Large intestine (tissue), 12 donors: ENCODE data around the gene FCER2. TPM values are rescaled to one million over a fixed set of nuclear protein-coding genes. Genes with fewer than 3 reads are reported as not detected.
"Not testable (repeated sequence)": the region's sequence is repeated elsewhere in the genome, so short reads cannot be mapped to it uniquely, and the experiment has no call there.

Experiments used
- DNase-seq, 2 donors: peaks; one replicate each; pipeline versions ENCODE4 v3.0.0 to v3.0.0-alpha.2; 2013
- H3K27ac ChIP-seq: one replicate; pipeline ENCODE4 v1.5.1; 2013; ENCODE audit warnings: low read length
- H3K27me3 ChIP-seq: 2 replicates; pipeline ENCODE4 v1.6.1; 2013; ENCODE audit warnings: low read length; ENCODE audit not compliant: control insufficient read depth, insufficient read depth
- H3K36me3 ChIP-seq: 2 replicates; pipeline ENCODE4 v1.6.1; 2013; ENCODE audit warnings: low read length; ENCODE audit not compliant: control insufficient read depth, insufficient read depth
- H3K4me1 ChIP-seq: one replicate; pipeline ENCODE4 v1.6.1; 2013; ENCODE audit warnings: low read length; ENCODE audit not compliant: control insufficient read depth, insufficient read depth
- H3K4me3 ChIP-seq: one replicate; pipeline ENCODE4 v1.5.1; 2013; ENCODE audit warnings: low read length
- H3K9me3 ChIP-seq: one replicate; pipeline ENCODE4 v1.6.1; 2013; ENCODE audit warnings: mild to moderate bottlenecking, low read depth, low read length, moderate library complexity; ENCODE audit not compliant: control insufficient read depth
- WGBS: methylation state at CpG from one replicate; pipeline ENCODE4 v1.1.5; 2013; ENCODE audit warnings: low lambda C conversion rate; ENCODE audit not compliant: insufficient coverage; 5-methylcytosine and 5-hydroxymethylcytosine counted together
- long read RNA-seq, 11 donors: transcript quantifications; one replicate each; lab custom pipeline, GENCODE V29; 2026
- polyA plus RNA-seq: library from polyadenylated mRNA; unstranded; fragments of 120-200 nt; gene quantifications from one replicate; pipeline ENCODE4 v1.2.1, GENCODE V29; 2013

FCER2 gene, protein sequence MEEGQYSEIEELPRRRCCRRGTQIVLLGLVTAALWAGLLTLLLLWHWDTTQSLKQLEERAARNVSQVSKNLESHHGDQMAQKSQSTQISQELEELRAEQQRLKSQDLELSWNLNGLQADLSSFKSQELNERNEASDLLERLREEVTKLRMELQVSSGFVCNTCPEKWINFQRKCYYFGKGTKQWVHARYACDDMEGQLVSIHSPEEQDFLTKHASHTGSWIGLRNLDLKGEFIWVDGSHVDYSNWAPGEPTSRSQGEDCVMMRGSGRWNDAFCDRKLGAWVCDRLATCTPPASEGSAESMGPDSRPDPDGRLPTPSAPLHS
- polyA plus RNA-seq: 0.28 TPM
- long read RNA-seq, donor 1: 0 reads
- long read RNA-seq, donor 2: 0 reads
- long read RNA-seq, donor 3: 0 reads
- long read RNA-seq, donor 4: 0 reads
- long read RNA-seq, donor 5: 0 reads
- long read RNA-seq, donor 6, partial matches to known transcripts: 0 of 1 reads
- long read RNA-seq, donor 6, other reads (novel, unspliced or antisense): 0 of 1 reads
- long read RNA-seq, donor 7: 0 reads
- long read RNA-seq, donor 8: 0 reads
- long read RNA-seq, donor 9: 0 reads
- long read RNA-seq, donor 10: 0 reads
- long read RNA-seq, donor 11, partial matches to known transcripts: 0 of 1 reads
- long read RNA-seq, donor 11, other reads (novel, unspliced or antisense): 0 of 1 reads

DNA sequence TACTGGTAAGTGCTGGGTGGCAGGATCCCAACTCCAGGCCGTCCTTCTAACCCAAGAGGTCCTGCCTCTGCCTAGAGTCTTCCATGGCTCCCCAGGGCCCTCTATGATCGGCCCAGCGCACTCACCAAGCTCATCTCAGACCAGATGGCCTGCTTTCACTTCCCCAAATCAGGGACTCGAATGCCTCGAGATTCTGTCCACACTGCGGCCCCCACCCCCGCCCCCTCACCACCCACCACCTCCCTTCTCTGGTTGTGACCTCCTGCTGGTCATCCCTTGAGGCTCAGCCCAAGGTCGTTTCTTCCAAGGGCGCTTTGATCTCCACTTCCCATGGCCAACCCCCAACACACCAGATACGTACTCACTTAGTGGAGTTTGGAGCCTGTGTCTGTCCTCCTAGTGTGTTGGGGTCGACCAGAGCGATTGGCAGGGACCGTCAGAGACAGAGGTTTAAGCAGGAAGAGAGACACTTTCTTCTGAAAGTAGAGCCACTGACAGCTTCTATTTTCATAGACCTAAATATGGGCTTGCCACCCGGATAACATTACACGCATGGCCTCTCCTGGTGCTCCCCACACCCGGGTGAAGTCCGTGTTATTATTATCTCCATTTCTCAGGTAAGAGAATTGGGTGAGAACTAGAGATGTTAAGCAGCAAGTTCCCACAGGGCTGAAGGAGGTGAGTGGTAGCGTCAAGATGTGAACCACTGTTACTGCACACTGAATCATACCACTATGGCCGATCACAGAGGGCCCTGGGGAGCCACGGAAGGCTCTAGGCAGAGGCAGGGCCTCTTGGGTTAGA lies at the start of gene FCER2:
Gene FCER2 (minus strand): TSS at position 478 of the 804 bp plus-strand sequence. CDS start 2,371 bp downstream, outside the sequence.
- WGBS: no CpG with 5 or more reads among the region's 20 CpGs
- no peak for DNase-seq
- Histone ChIP-seq H3K27me3 (peaks cover 10% of the 10 kb centered on the region), H3K4me3 (no peak within 1 kb of the TSS), H3K27ac (no peak within 1 kb of the TSS), H3K36me3 (no peaks in the 10 kb centered on the region), H3K4me1 (no peaks in the 10 kb centered on the region), H3K9me3 (no peaks in the 10 kb centered on the region)

DNA sequence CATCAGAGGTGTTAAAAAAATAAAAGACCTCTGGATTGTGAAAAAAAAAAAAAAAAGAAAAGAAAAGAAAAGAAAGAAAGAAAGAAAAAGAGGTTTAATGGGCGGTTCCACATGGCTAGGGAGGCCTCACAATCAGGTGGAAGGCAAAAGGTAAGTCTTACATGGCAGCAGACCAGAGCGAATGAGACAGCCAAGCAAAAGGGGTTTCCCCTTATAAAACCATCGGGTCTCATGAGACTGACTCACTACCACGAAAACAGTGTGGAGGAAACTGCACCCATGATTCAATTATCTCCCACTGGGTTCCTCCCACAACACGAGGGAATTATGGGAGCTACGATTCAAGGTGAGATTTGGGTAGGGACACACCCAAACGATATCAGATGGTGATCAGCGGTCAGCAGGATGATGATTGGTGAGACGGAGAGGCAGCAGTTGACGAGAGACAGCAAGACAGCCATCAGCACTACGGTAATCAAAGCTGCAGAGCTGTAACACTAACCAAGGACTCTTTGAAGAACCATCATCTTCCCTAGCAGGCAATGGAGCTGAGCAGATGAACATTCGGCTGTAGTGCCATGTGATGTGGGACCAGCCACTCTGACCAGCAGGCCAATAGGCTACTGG lies 49.3 kb upstream of the FCER2 start:
- WGBS: 60% methylated on average over 2 of the region's 12 CpGs
- no peak overlapping the region for H3K4me3 ChIP-seq

DNA sequence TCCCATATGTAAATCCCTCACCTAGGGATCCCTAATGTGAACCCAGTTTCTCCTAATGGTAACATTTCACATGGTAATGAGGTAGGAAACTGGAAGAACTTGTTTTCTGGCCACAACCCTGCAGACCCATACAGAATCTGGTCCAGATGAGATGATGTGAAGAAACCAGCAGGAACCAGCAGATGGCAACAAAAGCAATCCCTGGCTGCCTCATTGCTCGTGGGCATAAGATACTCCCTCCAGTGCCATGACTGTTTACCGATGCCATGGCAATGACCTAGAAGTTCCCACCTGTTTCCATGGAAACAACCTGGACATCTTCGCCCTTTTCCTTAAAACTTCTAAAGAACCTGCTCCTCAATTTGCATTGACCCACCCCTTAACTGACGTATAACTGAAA lies 46.8 kb upstream of the FCER2 start:
- no peak for DNase-seq
- Histone ChIP-seq H3K36me3 (no peaks in the 10 kb centered on the region), H3K27ac (no peak overlapping the region)

More for the DNA sequence above, 49.3 kb upstream of the FCER2 start:
- Histone ChIP-seq H3K27me3 (peaks cover 2% of the 10 kb centered on the region), H3K27ac (no peak overlapping the region), H3K9me3 (no peaks in the 10 kb centered on the region), H3K36me3 (no peaks in the 10 kb centered on the region), H3K4me1 (no peaks in the 10 kb centered on the region)
- no peak for DNase-seq

DNA sequence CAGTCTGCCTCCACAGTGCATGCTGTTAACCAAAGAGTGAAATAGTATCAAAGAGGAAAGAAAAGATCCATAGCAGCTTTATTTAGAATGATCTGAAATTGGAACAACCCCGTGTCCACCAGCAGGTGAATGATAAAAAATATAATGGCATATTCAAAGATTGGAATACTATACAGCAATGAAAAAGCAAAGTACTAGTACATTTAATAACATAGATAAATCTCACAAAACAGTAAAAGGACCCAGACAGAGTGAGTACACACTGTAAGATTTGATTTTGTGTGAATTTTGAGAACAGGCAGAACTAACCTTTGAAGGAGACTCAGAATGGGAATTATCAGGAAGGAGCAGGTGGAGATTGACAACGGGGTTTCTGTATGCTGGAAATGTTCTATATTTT lies 46.2 kb upstream of the FCER2 start:
- 100% methylated on average over 1 of the region's 2 CpGs for WGBS
- H3K36me3 ChIP-seq: no peaks in the 10 kb centered on the region
- no peaks in the 10 kb centered on the region for H3K4me1 ChIP-seq
- no peak overlapping the region for H3K27ac ChIP-seq
- H3K27me3 ChIP-seq: peaks cover 2% of the 10 kb centered on the region
- no peak overlapping the region for H3K4me3 ChIP-seq
- H3K9me3 ChIP-seq: no peaks in the 10 kb centered on the region
- DNase-seq: no peak

More for the DNA sequence above, 46.8 kb upstream of the FCER2 start:
- no CpG with 5 or more reads among the region's 4 CpGs for WGBS
- peaks cover 2% of the 10 kb centered on the region for H3K27me3 ChIP-seq
- no peak overlapping the region for H3K4me3 ChIP-seq
- H3K4me1 ChIP-seq: no peaks in the 10 kb centered on the region
- no peaks in the 10 kb centered on the region for H3K9me3 ChIP-seq

DNA sequence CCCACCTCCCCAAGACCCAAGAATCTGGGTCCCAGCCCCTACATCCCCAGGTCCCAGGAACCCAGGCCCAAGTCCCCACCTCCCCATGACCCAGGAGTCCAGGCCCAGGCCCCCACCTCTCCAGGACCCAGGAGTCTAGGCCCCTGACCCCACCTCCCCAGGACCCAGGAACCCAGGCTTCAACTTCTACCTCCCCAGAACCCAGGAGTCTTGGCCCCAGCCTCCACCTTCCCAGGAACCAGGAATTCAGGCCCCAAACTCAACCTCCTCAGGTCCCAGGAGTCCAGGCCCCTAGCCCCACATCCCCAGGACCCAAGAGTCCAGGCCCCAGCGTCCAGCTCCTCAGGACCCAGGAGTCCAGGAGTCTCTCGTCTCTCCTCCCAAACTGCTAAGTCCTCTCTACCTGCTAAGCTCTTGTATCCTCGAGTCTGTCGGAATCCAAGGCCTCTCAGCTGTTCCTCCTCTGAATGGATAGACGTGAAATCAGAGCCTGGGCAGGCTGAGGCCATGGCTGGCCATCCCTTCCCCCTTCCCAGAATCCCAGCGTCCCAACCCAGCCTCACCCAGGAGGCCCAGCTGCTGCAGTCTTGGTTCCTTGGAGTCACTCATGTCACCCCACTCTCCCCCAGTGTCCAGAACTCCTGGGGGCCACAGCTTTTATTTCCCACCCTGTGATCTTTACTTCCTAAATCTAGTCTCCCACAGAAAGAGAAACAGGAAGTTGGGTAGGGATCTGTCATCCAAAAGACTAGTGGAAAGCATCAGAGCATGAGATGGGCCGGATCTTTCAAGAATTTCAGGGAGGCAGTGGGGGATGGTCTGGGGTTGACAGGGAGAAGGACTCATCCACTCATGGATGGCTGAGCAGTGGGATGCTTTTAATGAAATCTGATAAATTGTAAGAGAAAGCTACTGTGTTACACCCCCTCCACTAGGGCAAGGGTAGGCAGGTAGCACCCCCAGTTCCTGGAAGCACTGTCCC lies 45.3 kb upstream of the FCER2 start, which contains the start of gene CD209:
Gene CD209 (minus strand): TSS at position 632 of the 982 bp plus-strand sequence. CDS start 23 bp downstream, at position 609.
- WGBS: no CpG with 5 or more reads among the region's 7 CpGs
- Histone ChIP-seq H3K4me1 (no peaks in the 10 kb centered on the region), H3K27ac (no peak within 1 kb of the TSS), H3K27me3 (peaks cover 2% of the 10 kb centered on the region), H3K9me3 (no peaks in the 10 kb centered on the region), H3K36me3 (no peaks in the 10 kb centered on the region), H3K4me3 (peak within 1 kb of the TSS; percentile 4)
- DNase-seq: no peak

DNA sequence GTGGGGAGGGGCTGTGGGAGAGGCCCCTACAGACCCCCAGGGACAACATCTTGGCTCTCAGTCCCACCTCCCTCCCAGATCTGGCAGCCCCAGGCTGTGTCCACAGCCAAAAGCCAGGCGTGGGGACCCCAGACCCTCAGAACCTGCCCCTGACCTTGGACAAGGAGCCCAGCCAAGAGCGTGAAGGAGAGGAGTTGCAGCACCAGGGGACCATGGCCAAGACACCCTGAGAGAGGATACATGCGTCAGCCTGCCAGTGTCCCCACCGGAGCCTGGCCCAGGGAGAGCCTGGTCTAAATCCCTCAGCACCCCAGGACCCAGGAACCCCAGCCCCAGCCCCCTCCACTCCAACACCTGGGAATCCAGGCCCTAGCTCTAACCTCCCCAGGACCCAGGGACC lies 44.4 kb upstream of the FCER2 start:
- no CpG with 5 or more reads among the region's 4 CpGs for WGBS
- not testable (repeated sequence) for H3K9me3 ChIP-seq, H3K36me3 ChIP-seq, H3K27me3 ChIP-seq, DNase-seq, H3K4me3 ChIP-seq, H3K4me1 ChIP-seq, H3K27ac ChIP-seq

DNA sequence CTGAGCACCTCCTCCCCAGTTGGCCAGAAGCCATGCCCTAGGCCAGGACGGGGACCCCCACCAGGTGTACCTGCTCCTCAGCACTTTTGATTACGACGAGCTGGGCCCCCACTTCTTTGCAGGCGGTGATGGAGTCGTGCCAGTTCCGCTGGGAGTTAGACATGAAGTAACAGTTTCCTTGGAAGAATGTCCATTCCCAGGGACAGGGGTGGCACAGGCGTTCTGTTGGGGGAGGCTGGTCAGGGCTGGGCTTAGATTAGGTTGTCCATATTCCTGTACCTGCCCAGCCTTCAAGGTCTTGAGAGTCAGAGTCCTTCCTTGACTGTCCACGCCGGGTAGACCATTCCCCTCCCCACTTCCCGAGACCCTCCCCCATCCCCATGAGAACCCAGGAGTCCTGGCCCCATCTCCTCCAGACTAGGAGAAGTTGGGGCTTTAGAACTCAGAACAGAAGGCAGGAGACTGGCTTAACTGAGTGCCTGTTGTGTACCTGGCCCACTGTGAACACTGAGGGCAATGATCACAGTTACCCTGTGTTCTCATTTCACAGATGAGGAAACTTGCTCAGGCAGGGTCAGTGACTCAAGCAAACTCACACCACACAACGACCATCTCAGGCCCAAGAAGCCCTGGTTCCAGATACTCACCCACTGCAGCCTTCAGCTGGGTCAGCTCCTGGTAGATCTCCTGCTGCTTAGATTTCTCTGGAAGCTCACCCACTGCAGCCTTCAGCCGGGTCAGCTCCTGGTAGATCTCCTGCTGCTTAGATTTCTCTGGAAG lies 43.1 kb upstream of the FCER2 start:
- DNase-seq: no peak
- WGBS: no CpG with 5 or more reads among the region's 12 CpGs

DNA sequence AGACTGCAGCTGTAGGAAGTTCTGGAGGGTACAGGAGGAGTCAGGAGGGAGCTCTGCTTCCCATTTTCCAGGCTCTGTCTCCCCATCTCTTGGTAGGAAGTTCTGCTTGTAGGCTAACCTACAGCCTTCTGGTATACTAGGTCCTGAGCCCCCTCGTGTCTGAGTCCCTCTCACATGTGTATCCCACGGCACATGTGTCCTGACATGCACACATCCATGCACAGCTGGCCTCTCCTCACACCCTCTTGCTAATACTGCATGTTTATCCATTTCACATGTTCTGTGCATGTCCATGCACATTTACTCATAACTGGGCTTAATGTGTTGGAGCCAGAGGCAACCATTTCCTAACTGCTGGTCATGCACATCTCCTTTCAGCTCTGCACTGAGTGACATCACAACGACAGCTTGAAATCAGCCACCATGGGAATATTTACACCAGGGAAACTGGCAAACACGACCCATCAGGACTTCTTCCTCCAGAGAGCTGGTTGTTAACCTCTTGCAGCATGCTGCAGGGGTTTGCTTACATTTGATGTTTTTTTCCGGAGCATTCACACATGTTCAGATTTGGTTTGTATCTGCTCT lies 42.4 kb upstream of the FCER2 start:
- no peaks in the 10 kb centered on the region for H3K9me3 ChIP-seq
- no peaks in the 10 kb centered on the region for H3K36me3 ChIP-seq
- no peak overlapping the region for H3K27ac ChIP-seq
- no peak overlapping the region for H3K4me3 ChIP-seq
- no peak for DNase-seq
- no peaks in the 10 kb centered on the region for H3K27me3 ChIP-seq
- no peaks in the 10 kb centered on the region for H3K4me1 ChIP-seq
- WGBS: no CpG with 5 or more reads among the region's 5 CpGs

More for the DNA sequence above, 43.1 kb upstream of the FCER2 start:
- Histone ChIP-seq H3K4me1 (no peaks in the 10 kb centered on the region), H3K36me3 (no peaks in the 10 kb centered on the region), H3K27me3 (no peaks in the 10 kb centered on the region), H3K4me3 (no peak overlapping the region), H3K9me3 (no peaks in the 10 kb centered on the region), H3K27ac (no peak overlapping the region)
